ENCODE data around the gene STIP1.

The STIP1 gene

DNA sequence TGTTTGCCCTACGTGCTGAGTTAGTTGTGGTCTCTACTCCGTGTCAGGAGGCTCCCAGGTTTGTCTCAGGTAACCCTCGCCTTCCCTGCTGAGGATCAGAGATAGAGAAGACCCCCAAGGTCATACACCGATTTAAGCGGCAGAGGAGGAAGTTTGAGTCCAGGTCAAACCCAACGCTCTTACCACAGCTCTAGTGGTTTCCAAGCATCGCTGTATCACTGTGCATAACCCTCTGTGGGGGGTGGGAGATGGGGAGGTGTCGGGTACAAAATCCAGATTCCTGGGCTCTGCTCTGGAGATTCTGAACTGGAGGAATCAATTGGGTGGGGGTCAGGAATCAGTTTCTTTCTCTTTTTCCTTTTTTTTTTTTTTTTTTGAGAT lies 45.0 kb downstream of the STIP1 start:
- H3K4me3 ChIP-seq (ENCODE audit: insufficient read length, low read depth), result peak overlapping the region; percentile 83
- peaks cover 13% of the 10 kb centered on the region for H3K27me3 ChIP-seq (ENCODE audit: insufficient read depth, insufficient read length)
- H3K36me3 ChIP-seq (ENCODE audit: insufficient read depth, insufficient read length, low read length), result peaks cover 7% of the 10 kb centered on the region
- no peak for DNase-seq (ENCODE audit: low read depth, low spot score)
- H3K9me3 ChIP-seq (ENCODE audit: insufficient read depth, low read length), result no peaks in the 10 kb centered on the region
- H3K9ac ChIP-seq (ENCODE audit: insufficient read length, low read depth), result peak overlapping the region; percentile 89
- no peak for TF ChIP-seq YY1 (IDR thresholded peaks at IDR 0.05; ENCODE audit: insufficient read depth, insufficient read length)
- no peak for TF ChIP-seq SUZ12 (IDR thresholded peaks at IDR 0.05; ENCODE audit: extremely low read depth, insufficient read depth, insufficient read length)
- no peak for TF ChIP-seq ZNF274 (IDR thresholded peaks at IDR 0.05; ENCODE audit: low read depth, low read length)
- H3K4me1 ChIP-seq (ENCODE audit: insufficient read depth, insufficient read length), result peaks cover 35% of the 10 kb centered on the region

DNA sequence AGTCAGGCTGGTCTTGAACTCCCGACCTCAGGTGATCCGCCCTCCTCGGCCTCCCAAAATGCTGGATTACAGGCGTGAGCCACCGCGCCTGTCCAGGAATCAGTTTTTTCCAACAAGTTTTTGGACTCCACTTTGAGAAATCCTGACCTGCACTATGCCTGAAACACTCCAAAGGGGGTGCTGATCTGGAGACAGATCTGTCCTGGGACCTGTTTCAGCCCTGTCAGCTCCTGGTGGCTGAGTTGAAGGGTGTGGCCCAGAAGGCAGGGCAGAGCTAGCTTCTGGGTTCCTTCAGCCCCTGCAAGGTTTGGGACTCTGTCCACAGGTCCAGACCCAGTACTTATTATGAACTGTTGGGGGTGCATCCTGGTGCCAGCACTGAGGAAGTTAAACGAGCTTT lies 45.6 kb downstream of the STIP1 start:
- Histone ChIP-seq H3K4me1 (ENCODE audit: insufficient read depth, insufficient read length) (peaks cover 35% of the 10 kb centered on the region), H3K4me3 (ENCODE audit: insufficient read length, low read depth) (no peak overlapping the region), H3K36me3 (ENCODE audit: insufficient read depth, insufficient read length, low read length) (peaks cover 9% of the 10 kb centered on the region), H3K27me3 (ENCODE audit: insufficient read depth, insufficient read length) (peaks cover 13% of the 10 kb centered on the region), H3K9ac (ENCODE audit: insufficient read length, low read depth) (peak overlapping the region; percentile 42), H3K9me3 (ENCODE audit: insufficient read depth, low read length) (no peaks in the 10 kb centered on the region)
- no peak for DNase-seq (ENCODE audit: low read depth, low spot score)
- TF ChIP-seq YY1 (IDR thresholded peaks at IDR 0.05; ENCODE audit: insufficient read depth, insufficient read length) (no peak), SUZ12 (IDR thresholded peaks at IDR 0.05; ENCODE audit: extremely low read depth, insufficient read depth, insufficient read length) (no peak), ZNF274 (IDR thresholded peaks at IDR 0.05; ENCODE audit: low read depth, low read length) (no peak)

DNA sequence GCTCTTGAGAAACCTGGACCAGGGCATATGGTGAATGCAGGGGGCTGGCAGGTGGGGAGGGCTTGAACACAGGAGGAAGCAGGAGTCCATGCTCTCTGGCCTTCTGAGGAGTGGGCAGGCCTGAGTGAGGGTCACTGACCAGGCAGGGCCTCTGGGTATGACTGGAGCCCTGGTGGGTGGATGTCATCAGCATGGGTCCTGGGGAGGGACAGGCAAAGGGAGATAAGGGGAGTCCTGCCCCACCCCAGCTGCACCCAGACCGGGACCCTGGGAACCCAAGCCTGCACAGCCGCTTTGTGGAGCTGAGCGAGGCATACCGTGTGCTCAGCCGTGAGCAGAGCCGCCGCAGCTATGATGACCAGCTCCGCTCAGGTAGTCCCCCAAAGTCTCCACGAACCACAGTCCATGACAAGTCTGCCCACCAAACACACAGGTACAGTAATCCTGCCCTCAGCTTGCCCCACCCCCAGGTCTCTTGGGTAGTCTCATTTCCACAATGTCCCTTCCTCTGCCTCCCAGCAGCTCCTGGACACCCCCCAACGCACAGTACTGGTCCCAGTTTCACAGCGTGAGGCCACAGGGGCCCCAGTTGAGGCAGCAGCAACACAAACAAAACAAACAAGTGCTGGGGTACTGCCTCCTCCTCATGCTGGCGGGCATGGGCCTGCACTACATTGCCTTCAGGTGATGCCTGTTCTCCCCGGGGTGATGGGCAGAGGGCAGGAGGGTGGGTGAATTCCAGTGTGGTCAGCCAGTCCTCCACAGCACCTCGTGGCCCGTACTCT lies 46.4 kb downstream of the STIP1 start:
- peak overlapping the region; percentile 42 for H3K9ac ChIP-seq (ENCODE audit: insufficient read length, low read depth)

DNA sequence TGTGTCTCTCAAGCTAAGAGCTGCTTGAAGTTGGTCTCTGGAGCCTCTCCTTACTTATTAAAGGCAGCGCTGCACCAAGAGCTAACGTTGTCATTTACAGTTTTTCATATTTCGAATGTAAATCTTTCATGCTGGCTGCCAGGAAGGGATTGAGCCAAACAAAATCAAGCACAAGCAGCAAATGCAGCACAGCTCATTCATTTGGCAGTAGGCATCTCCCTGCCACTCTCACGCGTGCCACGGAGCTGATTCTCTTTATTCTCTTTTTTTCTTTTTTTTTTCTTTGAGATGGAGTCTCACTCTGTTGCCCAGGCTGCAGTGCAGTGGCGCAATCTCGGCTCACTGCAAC lies 47.0 kb downstream of the STIP1 start:
- Histone ChIP-seq H3K9me3 (ENCODE audit: insufficient read depth, low read length) (no peaks in the 10 kb centered on the region), H3K9ac (ENCODE audit: insufficient read length, low read depth) (no peak overlapping the region), H3K4me1 (ENCODE audit: insufficient read depth, insufficient read length) (peaks cover 25% of the 10 kb centered on the region), H3K27me3 (ENCODE audit: insufficient read depth, insufficient read length) (peaks cover 13% of the 10 kb centered on the region), H3K4me3 (ENCODE audit: insufficient read length, low read depth) (no peak overlapping the region), H3K36me3 (ENCODE audit: insufficient read depth, insufficient read length, low read length) (peaks cover 18% of the 10 kb centered on the region)
- TF ChIP-seq YY1 (IDR thresholded peaks at IDR 0.05; ENCODE audit: insufficient read depth, insufficient read length) (no peak), SUZ12 (IDR thresholded peaks at IDR 0.05; ENCODE audit: extremely low read depth, insufficient read depth, insufficient read length) (no peak), ZNF274 (IDR thresholded peaks at IDR 0.05; ENCODE audit: low read depth, low read length) (no peak)
- DNase-seq (ENCODE audit: low read depth, low spot score), result no peak

More for the DNA sequence above, 46.4 kb downstream of the STIP1 start:
- Histone ChIP-seq H3K4me3 (ENCODE audit: insufficient read length, low read depth) (no peak overlapping the region), H3K27me3 (ENCODE audit: insufficient read depth, insufficient read length) (peaks cover 13% of the 10 kb centered on the region), H3K36me3 (ENCODE audit: insufficient read depth, insufficient read length, low read length) (peaks cover 13% of the 10 kb centered on the region), H3K9me3 (ENCODE audit: insufficient read depth, low read length) (no peaks in the 10 kb centered on the region), H3K4me1 (ENCODE audit: insufficient read depth, insufficient read length) (peaks cover 26% of the 10 kb centered on the region)
- no peak for TF ChIP-seq YY1 (IDR thresholded peaks at IDR 0.05; ENCODE audit: insufficient read depth, insufficient read length)
- no peak for TF ChIP-seq ZNF274 (IDR thresholded peaks at IDR 0.05; ENCODE audit: low read depth, low read length)
- no peak for TF ChIP-seq SUZ12 (IDR thresholded peaks at IDR 0.05; ENCODE audit: extremely low read depth, insufficient read depth, insufficient read length)
- no peak for DNase-seq (ENCODE audit: low read depth, low spot score)

DNA sequence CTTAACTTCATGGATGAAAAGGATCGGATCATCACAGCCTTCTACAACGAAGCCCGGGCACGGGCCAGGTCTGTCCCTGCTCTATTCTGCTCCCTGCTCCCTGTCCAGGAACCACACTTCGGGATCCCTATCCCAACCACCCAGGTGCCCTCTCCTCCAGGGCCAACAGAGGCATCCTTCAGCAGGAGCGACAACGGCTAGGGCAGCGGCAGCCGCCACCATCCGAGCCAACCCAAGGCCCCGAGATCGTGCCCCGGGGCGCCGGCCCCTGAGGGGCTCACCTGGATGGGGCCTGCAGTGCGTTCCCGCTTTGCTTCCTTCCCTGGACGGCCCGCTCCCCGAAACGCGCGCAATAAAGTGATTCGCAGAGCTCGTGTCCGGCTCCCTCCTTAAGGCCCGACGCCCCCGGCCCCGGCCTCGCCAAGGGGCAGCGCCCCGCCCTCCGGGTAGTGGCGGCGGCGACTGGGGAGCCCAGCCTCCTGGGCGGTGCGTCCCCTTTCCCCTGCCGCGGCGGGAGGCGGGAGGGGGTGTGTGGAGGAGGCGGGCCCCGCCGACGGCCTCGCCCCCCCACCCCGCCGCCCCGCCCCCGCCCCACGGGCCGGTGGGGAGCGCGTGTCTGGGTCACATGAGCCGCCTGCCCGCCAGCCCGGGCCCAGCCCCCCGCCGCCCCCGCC lies 48.1 kb downstream of the STIP1 start, which contains the start of gene VEGFB:
Gene VEGFB (plus strand): TSS at position 672 of the 674 bp plus-strand sequence. CDS start 250 bp downstream, outside the sequence.
- no peak for DNase-seq (ENCODE audit: low read depth, low spot score)
- Histone ChIP-seq H3K4me3 (ENCODE audit: insufficient read length, low read depth) (peak within 1 kb of the TSS; percentile 67), H3K9me3 (ENCODE audit: insufficient read depth, low read length) (no peaks in the 10 kb centered on the region), H3K4me1 (ENCODE audit: insufficient read depth, insufficient read length) (peaks cover 24% of the 10 kb centered on the region), H3K27me3 (ENCODE audit: insufficient read depth, insufficient read length) (peaks cover 13% of the 10 kb centered on the region), H3K9ac (ENCODE audit: insufficient read length, low read depth) (peak within 1 kb of the TSS; percentile 88), H3K36me3 (ENCODE audit: insufficient read depth, insufficient read length, low read length) (peaks cover 26% of the 10 kb centered on the region)
- TF ChIP-seq YY1 (IDR thresholded peaks at IDR 0.05; ENCODE audit: insufficient read depth, insufficient read length) (no peak), ZNF274 (IDR thresholded peaks at IDR 0.05; ENCODE audit: low read depth, low read length) (no peak), SUZ12 (IDR thresholded peaks at IDR 0.05; ENCODE audit: extremely low read depth, insufficient read depth, insufficient read length) (no peak)

DNA sequence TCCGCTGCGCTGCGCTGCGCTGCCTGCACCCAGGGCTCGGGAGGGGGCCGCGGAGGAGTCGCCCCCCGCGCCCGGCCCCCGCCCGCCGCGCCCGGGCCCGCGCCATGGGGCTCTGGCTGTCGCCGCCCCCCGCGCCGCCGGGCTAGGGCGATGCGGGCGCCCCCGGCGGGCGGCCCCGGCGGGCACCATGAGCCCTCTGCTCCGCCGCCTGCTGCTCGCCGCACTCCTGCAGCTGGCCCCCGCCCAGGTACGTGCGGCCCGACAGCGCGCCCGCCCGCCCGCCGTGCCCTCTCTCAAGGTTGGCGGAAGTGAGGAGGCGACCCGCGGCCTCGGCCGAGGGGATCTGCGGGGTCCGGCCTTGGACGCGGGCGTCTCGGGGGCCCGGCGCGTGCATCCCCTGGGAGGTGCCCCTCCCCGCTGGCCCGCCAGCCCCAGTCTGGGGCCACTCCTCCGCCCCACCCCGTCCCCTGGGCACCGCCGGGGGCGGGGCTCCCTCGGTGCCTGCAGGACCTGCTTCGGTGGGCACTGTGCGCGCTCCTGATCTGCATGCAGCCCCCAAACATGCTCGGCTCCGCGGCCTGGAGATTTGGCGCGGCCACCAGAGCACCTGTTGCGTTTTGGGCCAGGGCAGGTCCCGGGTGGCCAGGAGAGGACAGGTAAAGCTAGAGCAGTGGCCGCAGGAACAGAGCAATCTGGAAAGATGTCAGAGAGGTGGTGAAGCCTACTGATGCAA lies 48.8 kb downstream of the STIP1 start:
- Histone ChIP-seq H3K9ac (ENCODE audit: insufficient read length, low read depth) (peak overlapping the region; percentile 54), H3K4me3 (ENCODE audit: insufficient read length, low read depth) (peak overlapping the region; percentile 54), H3K9me3 (ENCODE audit: insufficient read depth, low read length) (no peaks in the 10 kb centered on the region), H3K27me3 (ENCODE audit: insufficient read depth, insufficient read length) (peaks cover 13% of the 10 kb centered on the region), H3K4me1 (ENCODE audit: insufficient read depth, insufficient read length) (peaks cover 19% of the 10 kb centered on the region), H3K36me3 (ENCODE audit: insufficient read depth, insufficient read length, low read length) (peaks cover 25% of the 10 kb centered on the region)
- TF ChIP-seq SUZ12 (IDR thresholded peaks at IDR 0.05; ENCODE audit: extremely low read depth, insufficient read depth, insufficient read length), result no peak
- DNase-seq (ENCODE audit: low read depth, low spot score), result no peak
